H9 (cell line): ENCODE measurements around the gene POMGNT2. TPM values are rescaled to one million over a fixed set of nuclear protein-coding genes. Genes with fewer than 3 reads are reported as not detected.

Experiments used
- DNase-seq: peaks from one replicate; pipeline ENCODE4 v3.0.0-alpha.2; 2017
- H2AFZ ChIP-seq: one replicate; pipeline ENCODE4 v1.6.1; 2013; ENCODE audit warnings: mild to moderate bottlenecking, low read length, control low read depth, moderate library complexity
- H2AK5ac ChIP-seq: 2 replicates; pipeline ENCODE4 v1.6.1; 2013; ENCODE audit warnings: low read length, control low read depth, mixed read lengths; ENCODE audit not compliant: insufficient read length
- H2BK120ac ChIP-seq: one replicate; pipeline ENCODE4 v1.6.1; 2013; ENCODE audit warnings: low read depth, mild to moderate bottlenecking, low read length, control low read depth, inconsistent platforms; ENCODE audit not compliant: poor library complexity, severe bottlenecking
- H2BK12ac ChIP-seq: 2 replicates; pipeline ENCODE4 v1.6.1; 2013; ENCODE audit warnings: low read length, control low read depth, mixed read lengths, low read depth; ENCODE audit not compliant: insufficient read length
- H2BK15ac ChIP-seq: 2 replicates; pipeline ENCODE4 v1.6.1; 2013; ENCODE audit warnings: low read depth, low read length, control low read depth
- H2BK20ac ChIP-seq: one replicate; pipeline ENCODE4 v1.6.1; 2013; ENCODE audit warnings: low read depth, mild to moderate bottlenecking, low read length, control low read depth, inconsistent platforms; ENCODE audit not compliant: poor library complexity, severe bottlenecking
- H2BK5ac ChIP-seq: 2 replicates; pipeline ENCODE4 v1.6.1; 2013; ENCODE audit warnings: low read length, control low read depth, mixed read lengths; ENCODE audit not compliant: insufficient read length
- H3K14ac ChIP-seq: 2 replicates; pipeline ENCODE4 v1.6.1; 2013; ENCODE audit warnings: low read length, control low read depth; ENCODE audit not compliant: insufficient read depth
- H3K18ac ChIP-seq: 2 replicates; pipeline ENCODE4 v1.6.1; 2013; ENCODE audit warnings: low read depth, mild to moderate bottlenecking, mixed read lengths, low read length, control low read depth; ENCODE audit not compliant: insufficient read length
- H3K23ac ChIP-seq: 2 replicates; pipeline ENCODE4 v1.6.1; 2013; ENCODE audit warnings: low read length, control low read depth, mixed read lengths, low read depth; ENCODE audit not compliant: insufficient read length
- H3K23me2 ChIP-seq: 2 replicates; pipeline ENCODE4 v1.6.1; 2013; ENCODE audit warnings: low read depth, mild to moderate bottlenecking, mixed read lengths, low read length, control low read depth; ENCODE audit not compliant: insufficient read length, poor library complexity, severe bottlenecking
- H3K27ac ChIP-seq: 2 replicates; pipeline ENCODE4 v1.5.1; 2013; ENCODE audit warnings: low read length, control low read depth, mixed read lengths, low read depth; ENCODE audit not compliant: insufficient read length
- H3K27me3 ChIP-seq: 2 replicates; pipeline ENCODE4 v1.6.1; 2013; ENCODE audit warnings: low read length, control low read depth, inconsistent platforms; ENCODE audit not compliant: insufficient read depth
- H3K4ac ChIP-seq: 2 replicates; pipeline ENCODE4 v1.6.1; 2013; ENCODE audit warnings: low read depth, mild to moderate bottlenecking, control low read depth, inconsistent platforms, low read length, moderate library complexity
- H3K4me1 ChIP-seq: 2 replicates; pipeline ENCODE4 v1.6.1; 2013; ENCODE audit warnings: low read length, control low read depth, inconsistent platforms; ENCODE audit not compliant: insufficient read depth
- H3K4me2 ChIP-seq: 2 replicates; pipeline ENCODE4 v1.6.1; 2013; ENCODE audit warnings: low read length, control low read depth, mixed read lengths; ENCODE audit not compliant: insufficient read length, insufficient read depth
- H3K56ac ChIP-seq: 2 replicates; pipeline ENCODE4 v1.6.1; 2013; ENCODE audit warnings: low read depth, mild to moderate bottlenecking, mixed read lengths, low read length, control low read depth; ENCODE audit not compliant: insufficient read length
- H3K79me1 ChIP-seq: 2 replicates; pipeline ENCODE4 v1.6.1; 2013; ENCODE audit warnings: low read depth, mild to moderate bottlenecking, moderate library complexity, low read length, control low read depth, inconsistent platforms; ENCODE audit not compliant: insufficient read depth, poor library complexity, severe bottlenecking
- H3K79me2 ChIP-seq: 2 replicates; pipeline ENCODE4 v1.6.1; 2013; ENCODE audit warnings: low read length, control low read depth, inconsistent platforms; ENCODE audit not compliant: insufficient read depth
- H3K9ac ChIP-seq: 2 replicates; pipeline ENCODE4 v1.6.1; 2013; ENCODE audit warnings: low read length, control low read depth, mixed read lengths; ENCODE audit not compliant: insufficient read length; ENCODE audit errors: extremely low read depth
- H3K9me3 ChIP-seq: one replicate; pipeline ENCODE4 v1.6.1; 2013; ENCODE audit warnings: low read depth, low read length, inconsistent platforms; ENCODE audit not compliant: control insufficient read depth
- H3T11ph ChIP-seq: one replicate; pipeline ENCODE4 v1.6.1; 2013; ENCODE audit warnings: mild to moderate bottlenecking, low read length, control low read depth, inconsistent platforms
- H4K20me1 ChIP-seq: one replicate; pipeline ENCODE4 v1.6.1; 2013; ENCODE audit not compliant: control insufficient read depth, insufficient read length, insufficient read depth
- H4K5ac ChIP-seq: 2 replicates; pipeline ENCODE4 v1.6.1; 2013; ENCODE audit warnings: low read depth, mild to moderate bottlenecking, mixed read lengths, low read length, control low read depth; ENCODE audit not compliant: insufficient read length
- H4K8ac ChIP-seq: replicated peaks from 2 replicates; pipeline ENCODE4 v1.6.1; 2013; ENCODE audit warnings: low read length, control low read depth, mixed read lengths, low read depth; ENCODE audit not compliant: insufficient read length
- H4K91ac ChIP-seq: 2 replicates; pipeline ENCODE4 v1.6.1; 2013; ENCODE audit warnings: low read depth, mild to moderate bottlenecking, moderate library complexity, mixed read lengths, low read length, control low read depth; ENCODE audit not compliant: insufficient read length
- H3K27ac Mint-ChIP-seq, 3 experiments: 2 replicates in 2 of 3; 3 replicates in 1 of 3; pipeline ENCODE4 v1.8.0; 2020 to 2021; ENCODE audit warnings: mixed read lengths in 3 of 3, mild to moderate bottlenecking in 1 of 3, moderate library complexity in 1 of 3
- H3K27me3 Mint-ChIP-seq: 2 replicates; pipeline ENCODE4 v1.8.0; 2021; ENCODE audit warnings: low read depth, mild to moderate bottlenecking, moderate library complexity, mixed read lengths
- H3K36me3 Mint-ChIP-seq, 3 experiments: 2 replicates in 2 of 3; 3 replicates in 1 of 3; pipeline ENCODE4 v1.8.0; 2020 to 2021; ENCODE audit warnings: low read depth in 3 of 3, mixed read lengths in 3 of 3; ENCODE audit not compliant: insufficient read depth in 1 of 3
- H3K4me1 Mint-ChIP-seq, 2 experiments: 2 replicates each; pipeline ENCODE4 v1.8.0; 2020; ENCODE audit warnings: mixed read lengths in 2 of 2
- H3K4me3 Mint-ChIP-seq, 2 experiments: 2 replicates in 1 of 2; 3 replicates in 1 of 2; pipeline ENCODE4 v1.8.0; 2020 to 2021; ENCODE audit warnings: mild to moderate bottlenecking in 2 of 2, mixed read lengths in 2 of 2, moderate library complexity in 1 of 2
- H3K9me3 Mint-ChIP-seq, 2 experiments: 2 replicates in 1 of 2; 3 replicates in 1 of 2; pipeline ENCODE4 v1.8.0; 2020; ENCODE audit warnings: mild to moderate bottlenecking in 2 of 2, mixed read lengths in 2 of 2, moderate library complexity in 1 of 2
- CTCF ChIP-seq: fragments of 200-600 bp; sonication (generic); conservative IDR thresholded peaks from 3 replicates; pipeline ENCODE4 v1.8.0; 2021; ENCODE audit warnings: antibody characterized with exemption, mild to moderate bottlenecking
- whole genome bisulfite sequencing: extraction: QIAGEN DNeasy Blood & Tissue Kit; methylation state at CpG from one replicate; pipeline ENCODE4 v1.1.7; 2013; ENCODE audit warnings: missing lambda C conversion rate, low lambda C conversion rate, mixed read lengths; ENCODE audit not compliant: insufficient read length; ENCODE audit errors: extremely low coverage; 5-methylcytosine and 5-hydroxymethylcytosine counted together
- total RNA-seq: library from RNA; stranded (reverse); gene quantifications from 2 replicates; pipeline ENCODE4 v1.2.1, GENCODE V29; 2021

POMGNT2 gene
- total RNA-seq, 1 experiment from 2014 or later, result 14.0 TPM

GRCh38 chr3:43043071-43043766 is 62.7 kb downstream of the POMGNT2 start:
- no peak overlapping the region for H2BK15ac ChIP-seq
- no peak overlapping the region for H4K91ac ChIP-seq
- H4K8ac ChIP-seq, result no peak overlapping the region
- H3K4me1 ChIP-seq, result no peaks in the 10 kb centered on the region
- no peak overlapping the region for H3K56ac ChIP-seq
- Mint-ChIP-seq H3K4me3 (no peak overlapping the region), H3K9me3 (peaks cover 54 to 56% of the 10 kb centered on the region in 2 experiments), H3K36me3 (peaks cover 35 to 40% (median 38%) of the 10 kb centered on the region in 3 experiments), H3K4me1 (no peaks in the 10 kb centered on the region), H3K27ac (no peak overlapping the region; a peak in 1 of 7 replicates), H3K27me3 (peaks cover 5% of the 10 kb centered on the region)
- H3K23me2 ChIP-seq, result no peaks in the 10 kb centered on the region
- no peaks in the 10 kb centered on the region for H3K79me2 ChIP-seq
- no peak overlapping the region for H3K4ac ChIP-seq
- no peak for TF ChIP-seq CTCF
- H3T11ph ChIP-seq, result no peak overlapping the region
- H2BK12ac ChIP-seq, result no peak overlapping the region
- no peaks in the 10 kb centered on the region for H3K27me3 ChIP-seq
- H3K23ac ChIP-seq, result no peak overlapping the region
- no peak overlapping the region for H2BK120ac ChIP-seq
- H3K9me3 ChIP-seq, result peaks cover 24% of the 10 kb centered on the region
- no peak for DNase-seq
- no peak overlapping the region for H2BK20ac ChIP-seq
- WGBS, result no CpG with 5 or more reads among the region's 3 CpGs
- no peak overlapping the region for H2AFZ ChIP-seq
- H2BK5ac ChIP-seq, result no peak overlapping the region
- no peak overlapping the region for H3K14ac ChIP-seq
- no peaks in the 10 kb centered on the region for H4K20me1 ChIP-seq
- no peak overlapping the region for H2AK5ac ChIP-seq
- no peak overlapping the region for H4K5ac ChIP-seq
- H3K4me2 ChIP-seq, result no peak overlapping the region
- H3K27ac ChIP-seq, result no peak overlapping the region
- H3K79me1 ChIP-seq, result no peaks in the 10 kb centered on the region
- H3K18ac ChIP-seq, result no peak overlapping the region
- H3K9ac ChIP-seq, result no peak overlapping the region
